Kidney glomerular epithelial cell (primary cell): Measurements from ENCODE around the gene GARIN5A.
A peak's percentile ranks its signal among the peaks of the same experiment; 100 is the strongest.

Experiments
- DNase-seq: peaks from one replicate; lab custom pipeline; 2025; lab: John Stamatoyannopoulos, UW

The GARIN5A gene

GRCh38 chr19:50476224-50476906, at the start of gene GARIN5A, which contains the start of gene EMC10:
Gene GARIN5A, minus strand, starts transcription at chr19:50476848. Its CDS starts 460 bp downstream, at chr19:50476388.
Gene EMC10, plus strand, starts transcription at chr19:50476507. Its CDS starts 38 bp downstream, at chr19:50476545.
- DNase-seq: peak; percentile 88

GRCh38 chr19:50522881-50523280, 46.2 kb upstream of the GARIN5A start:
- DNase-seq: no peak

- DNase-seq: no peak
Measured at GRCh38 chr19:50520822-50521465, 44.3 kb upstream of the GARIN5A start.

- no peak for DNase-seq
Measured at GRCh38 chr19:50519006-50519575, 42.4 kb upstream of the GARIN5A start.

- DNase-seq: no peak
Measured at GRCh38 chr19:50518091-50519005, 41.7 kb upstream of the GARIN5A start.

- DNase-seq: no peak
Measured at GRCh38 chr19:50517704-50518075, 41.0 kb upstream of the GARIN5A start.

- no peak for DNase-seq
Measured at GRCh38 chr19:50516964-50517703, 40.5 kb upstream of the GARIN5A start.

GRCh38 chr19:50516456-50516855, 39.8 kb upstream of the GARIN5A start:
- no peak for DNase-seq

- DNase-seq: no peak
Measured at GRCh38 chr19:50515168-50515561, 38.5 kb upstream of the GARIN5A start.

- DNase-seq: no peak
Measured at GRCh38 chr19:50514346-50515167, 37.9 kb upstream of the GARIN5A start.

GRCh38 chr19:50513746-50514345, 37.2 kb upstream of the GARIN5A start, which contains the start of gene ASPDH:
Gene ASPDH, minus strand, starts transcription at chr19:50513913. Its CDS starts 90 bp downstream, at chr19:50513823.
- DNase-seq: no peak

- no peak for DNase-seq
Measured at GRCh38 chr19:50512999-50513745, 36.5 kb upstream of the GARIN5A start.

- DNase-seq: no peak
Measured at GRCh38 chr19:50512112-50512998, 35.7 kb upstream of the GARIN5A start.

- peak; percentile 98 for DNase-seq
Measured at GRCh38 chr19:50511069-50511822, 34.6 kb upstream of the GARIN5A start, which contains the start of gene JOSD2. Gene JOSD2, minus strand, starts transcription at chr19:50511191. Its CDS starts 760 bp downstream, at chr19:50510431.

GRCh38 chr19:50510700-50511068, 34.0 kb upstream of the GARIN5A start:
- no peak for DNase-seq

GRCh38 chr19:50510121-50510670, 33.5 kb upstream of the GARIN5A start:
- DNase-seq: no peak

- DNase-seq: no peak
Measured at GRCh38 chr19:50509366-50509765, 32.7 kb upstream of the GARIN5A start.
